HG03097 (cell line): ENCODE data around the gene RGSL1.
"Not testable (repeated sequence)": the region's sequence is repeated elsewhere in the genome, so short reads cannot be mapped to it uniquely, and the experiment has no call there.

ENCODE experiments used
- ATAC-seq: cut with Tn5 transposase; IDR thresholded peaks from one replicate; pipeline ENCODE4 v1.9.1; 2021; ENCODE audit not compliant: unreplicated experiment, low FRiP score

The RGSL1 gene

DNA sequence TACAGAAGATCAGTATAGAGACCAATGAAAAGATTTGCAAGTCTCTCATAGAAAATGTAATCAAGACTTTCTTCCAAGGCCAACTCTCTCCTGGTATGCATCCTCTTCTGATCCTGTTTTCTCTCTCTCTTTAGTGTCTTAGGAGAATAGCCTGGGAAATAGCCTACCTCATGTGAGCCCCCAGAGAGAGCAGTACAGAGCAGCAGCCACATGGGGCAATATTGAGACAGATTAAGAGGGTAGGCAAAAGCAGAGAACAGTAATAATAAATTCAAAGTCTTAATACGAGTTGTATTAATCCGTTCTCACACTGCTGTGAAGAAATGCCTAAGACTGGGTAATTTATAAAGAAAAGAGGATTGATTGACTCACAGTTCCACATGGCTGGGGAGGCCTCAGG lies 77.7 kb downstream of the RGSL1 start:
- no peak for ATAC-seq

DNA sequence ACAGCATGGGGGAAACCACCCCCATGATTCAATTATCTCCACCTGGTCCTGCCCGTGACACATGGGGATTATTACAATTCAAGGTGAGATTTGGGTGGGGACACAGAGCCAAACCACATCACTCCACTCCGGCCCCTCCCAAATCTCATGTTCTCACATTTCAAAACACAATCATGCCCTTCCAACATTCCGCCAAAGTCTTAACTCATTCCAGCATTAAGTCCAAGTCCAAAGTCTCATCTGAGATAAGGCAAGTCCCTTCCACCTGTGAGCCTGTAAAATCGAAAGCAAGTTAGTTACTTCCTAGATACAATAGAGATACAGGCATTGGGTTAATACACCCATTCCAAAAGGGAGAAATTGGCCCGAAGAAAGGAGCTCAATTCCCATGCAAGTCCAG lies 78.3 kb downstream of the RGSL1 start:
- not testable (repeated sequence) for ATAC-seq

DNA sequence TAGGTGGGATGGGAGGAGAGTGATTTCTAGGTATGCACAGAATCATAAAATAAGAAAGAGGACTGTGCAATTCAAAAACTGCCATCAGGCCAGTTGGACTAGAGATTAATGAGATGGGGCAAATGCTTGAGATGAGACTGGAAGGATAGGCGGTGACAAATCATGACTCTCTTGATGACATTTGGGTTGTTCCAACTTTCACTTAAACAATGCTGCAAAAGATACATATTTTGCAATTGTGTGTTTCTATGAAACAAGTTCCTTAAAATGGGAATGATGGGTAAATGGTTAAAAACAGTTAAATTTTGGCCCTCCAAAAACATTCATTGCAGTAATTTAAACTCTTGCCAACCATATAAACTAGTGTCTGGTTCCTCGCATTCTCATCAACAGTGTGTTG lies 84.0 kb downstream of the RGSL1 start:
- no peak for ATAC-seq

DNA sequence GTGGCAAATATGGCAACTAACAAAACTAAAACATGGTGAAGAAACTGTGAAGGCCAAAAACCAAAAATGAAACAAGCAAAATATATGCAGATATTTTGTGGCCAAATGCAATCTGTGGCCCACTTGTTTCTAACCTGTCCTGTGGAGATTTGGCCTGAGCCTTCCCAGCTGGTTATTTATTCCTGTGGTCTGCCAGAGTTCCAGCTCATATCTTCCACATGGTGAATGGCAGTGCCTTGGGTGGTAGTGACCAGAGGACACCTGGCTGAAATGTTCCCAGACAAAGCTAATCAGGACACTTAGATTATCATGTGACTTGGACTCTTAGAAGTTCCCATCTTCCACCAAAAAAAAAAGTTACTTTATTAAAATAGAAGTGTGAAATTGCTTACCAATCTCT lies 99.4 kb downstream of the RGSL1 start:
- ATAC-seq: no peak

DNA sequence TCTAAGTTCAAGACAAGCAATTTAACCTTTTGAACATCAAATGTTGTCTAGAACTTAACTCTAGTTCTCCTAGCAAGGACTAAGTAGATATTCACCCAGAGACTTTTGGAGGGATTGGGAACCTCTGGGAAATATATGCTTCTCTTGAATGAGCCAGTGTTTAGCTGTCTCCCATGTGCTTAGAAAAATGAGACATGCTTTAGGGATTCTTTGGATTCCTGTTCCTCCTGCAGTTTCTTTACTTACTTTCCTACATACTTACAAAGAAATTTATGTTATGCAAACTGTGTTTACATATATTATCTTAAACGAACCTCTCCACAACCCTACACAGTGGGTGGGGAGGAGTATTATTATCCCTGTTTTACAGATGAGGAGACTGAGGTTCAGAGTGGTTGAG lies 99.9 kb downstream of the RGSL1 start:
- ATAC-seq: no peak

DNA sequence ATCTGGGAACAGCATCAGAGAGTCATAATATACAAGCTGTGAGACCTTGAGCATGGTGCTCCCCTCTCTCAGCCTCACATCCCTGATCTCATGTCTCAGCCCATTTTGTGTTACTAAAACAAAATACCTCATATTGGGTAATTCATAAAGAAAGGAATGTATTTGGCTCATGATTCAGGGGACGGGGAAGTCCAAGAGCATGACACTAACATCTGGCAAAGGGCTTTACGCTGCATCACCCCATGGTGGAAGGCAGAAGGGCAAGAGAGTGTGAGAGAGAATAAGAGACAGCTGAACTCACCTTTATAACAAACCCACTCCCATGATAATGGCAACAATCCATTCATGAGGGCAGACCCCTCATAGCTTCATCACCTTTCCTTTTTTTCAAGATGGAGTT lies 102.6 kb downstream of the RGSL1 start:
- ATAC-seq: no peak

DNA sequence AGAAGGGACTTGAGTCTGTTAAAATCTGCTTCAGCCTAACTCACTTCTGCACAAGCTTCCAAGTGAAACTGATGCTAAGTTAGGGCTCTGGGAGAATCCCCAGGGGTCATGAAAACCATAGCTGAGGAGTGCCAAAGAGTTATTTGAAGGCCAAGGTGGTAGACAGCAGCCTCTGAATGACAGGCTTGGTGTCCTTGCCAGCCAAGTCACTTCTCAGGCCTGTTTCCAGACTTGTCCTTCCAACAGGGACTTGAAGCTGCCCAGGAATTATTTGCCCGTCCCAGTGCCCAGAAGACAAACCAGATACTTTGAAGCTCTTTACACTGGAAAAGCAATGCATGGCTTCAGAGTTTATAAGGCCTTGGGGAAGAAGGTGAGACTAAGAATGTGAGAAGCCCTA lies 105.5 kb downstream of the RGSL1 start:
- no peak for ATAC-seq

DNA sequence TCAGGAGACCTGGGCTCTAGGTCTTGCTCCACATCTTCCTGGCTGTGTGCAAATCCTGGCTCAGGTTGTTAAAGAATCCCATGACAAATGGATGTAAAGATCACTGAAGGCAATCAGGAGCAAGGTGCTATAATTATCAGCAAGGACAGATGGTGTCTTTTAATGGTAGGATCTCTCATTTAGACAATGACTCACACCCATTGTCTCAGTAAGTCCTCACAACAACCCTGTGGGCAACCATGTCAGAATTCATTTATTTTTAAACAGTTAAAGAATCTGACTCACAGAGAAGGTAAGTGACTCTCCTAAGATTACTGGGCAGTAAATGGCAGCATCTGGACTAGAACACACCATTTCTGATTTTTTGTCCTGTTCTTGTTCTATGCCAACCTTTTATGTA lies 106.3 kb downstream of the RGSL1 start:
- no peak for ATAC-seq

DNA sequence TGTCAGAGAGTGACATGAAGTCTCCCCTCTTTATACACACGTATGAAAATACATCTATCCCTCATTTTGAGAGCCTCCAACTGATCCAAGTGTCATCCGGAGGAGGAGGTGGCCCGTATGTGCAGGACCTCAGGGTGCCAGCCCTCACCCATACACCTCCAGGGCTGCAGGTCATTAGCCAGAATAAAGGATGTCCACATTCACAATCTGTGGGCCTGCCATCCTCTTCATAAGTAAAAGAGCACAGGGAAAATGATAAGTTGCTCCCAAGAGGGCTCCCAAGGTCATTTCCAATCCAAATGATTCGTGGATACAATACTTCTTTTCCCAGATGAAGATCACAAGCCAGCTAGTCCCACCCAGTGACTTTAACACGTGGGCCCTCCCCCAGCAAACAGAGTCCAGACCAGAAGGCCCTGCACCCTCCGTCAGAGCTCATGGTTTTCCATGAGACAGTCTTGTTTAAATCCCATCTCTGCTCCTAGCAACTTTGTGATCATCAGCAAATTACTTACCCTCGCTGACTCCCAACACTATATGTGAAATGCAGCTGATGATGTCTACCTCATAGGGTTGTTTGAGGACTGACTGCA lies 110.5 kb downstream of the RGSL1 start:
- no peak for ATAC-seq

DNA sequence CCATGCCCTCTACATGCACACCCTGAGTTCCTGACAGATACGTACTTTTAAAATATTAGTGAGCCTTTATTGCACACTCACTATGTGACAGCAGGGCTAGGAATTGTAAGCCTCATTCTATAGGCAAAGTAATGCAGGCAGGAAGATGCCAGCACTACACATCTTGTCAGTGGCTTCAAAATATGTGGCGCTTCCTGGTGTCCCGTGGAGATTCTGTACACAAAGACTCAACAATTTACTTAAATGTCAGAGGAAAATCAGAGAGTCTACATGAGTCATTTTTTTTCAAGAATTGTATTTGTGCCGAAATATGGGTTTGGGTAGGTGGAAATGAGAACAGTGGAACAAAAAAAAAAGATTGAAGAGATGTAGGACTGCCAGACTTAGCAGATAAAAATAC lies 111.5 kb downstream of the RGSL1 start:
- ATAC-seq: no peak

DNA sequence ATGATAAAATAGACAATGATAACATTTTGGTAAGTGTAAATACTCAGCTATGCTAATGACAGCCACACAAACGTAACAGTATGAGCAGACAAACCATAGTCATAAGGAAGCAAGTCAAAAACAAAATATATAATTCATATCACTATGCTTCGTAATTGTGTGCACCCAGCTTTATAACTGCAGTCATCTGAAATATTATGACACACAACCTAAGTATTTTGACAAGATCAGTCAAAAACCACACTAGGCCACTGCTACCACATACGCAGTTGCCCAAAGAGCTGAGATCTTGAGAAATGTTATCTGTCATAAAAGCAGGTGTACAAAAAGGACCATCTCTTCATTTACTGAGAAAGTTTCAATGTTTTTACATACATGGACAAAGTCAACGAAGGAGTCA lies 113.1 kb downstream of the RGSL1 start:
- ATAC-seq: no peak

DNA sequence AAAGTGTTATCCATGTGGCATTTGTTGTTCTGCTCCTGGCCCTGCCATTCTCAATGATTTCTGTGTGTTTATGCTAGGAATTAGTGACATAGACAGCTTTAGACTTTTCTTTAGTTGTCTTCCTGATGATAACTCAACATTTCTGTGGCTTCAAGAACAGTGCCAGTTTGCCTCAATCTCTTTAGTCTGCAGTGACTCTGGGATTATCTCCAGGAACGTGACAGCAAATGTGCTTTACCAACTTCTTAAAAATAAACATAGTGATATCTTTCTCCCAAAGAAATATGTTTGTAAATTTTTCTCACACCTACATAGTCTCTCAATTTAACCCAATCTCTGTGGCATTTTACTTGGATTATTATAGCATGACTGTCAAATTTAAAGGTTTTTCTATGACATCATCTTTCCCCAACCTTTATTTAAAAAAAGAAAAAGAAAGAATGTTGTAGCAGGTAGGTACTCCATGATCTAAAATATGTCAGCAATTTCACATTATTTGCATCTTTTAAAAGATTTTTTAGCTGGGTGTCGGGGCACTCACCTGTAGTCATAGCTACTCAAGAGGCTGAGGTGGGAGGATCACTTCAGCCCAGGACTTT lies 114.6 kb downstream of the RGSL1 start:
- no peak for ATAC-seq

DNA sequence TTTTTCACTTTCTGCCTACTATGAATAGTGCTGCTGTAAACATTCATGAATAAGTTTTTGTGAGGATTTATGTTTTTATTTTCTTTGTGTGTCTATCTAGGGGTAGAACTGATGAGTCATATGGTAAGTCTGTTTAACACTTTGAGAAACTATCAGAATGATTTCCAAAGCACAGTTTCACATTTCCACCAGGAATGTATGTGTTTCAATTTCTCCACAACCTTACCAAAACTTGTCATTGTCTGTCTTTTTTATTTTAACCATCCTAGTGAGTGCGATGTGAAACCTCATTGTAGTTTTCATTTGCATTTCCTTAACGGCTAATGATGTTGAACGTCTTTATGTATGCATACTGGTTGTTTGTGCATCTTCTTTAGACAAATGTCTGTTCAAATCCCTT lies 115.6 kb downstream of the RGSL1 start:
- no peak for ATAC-seq

DNA sequence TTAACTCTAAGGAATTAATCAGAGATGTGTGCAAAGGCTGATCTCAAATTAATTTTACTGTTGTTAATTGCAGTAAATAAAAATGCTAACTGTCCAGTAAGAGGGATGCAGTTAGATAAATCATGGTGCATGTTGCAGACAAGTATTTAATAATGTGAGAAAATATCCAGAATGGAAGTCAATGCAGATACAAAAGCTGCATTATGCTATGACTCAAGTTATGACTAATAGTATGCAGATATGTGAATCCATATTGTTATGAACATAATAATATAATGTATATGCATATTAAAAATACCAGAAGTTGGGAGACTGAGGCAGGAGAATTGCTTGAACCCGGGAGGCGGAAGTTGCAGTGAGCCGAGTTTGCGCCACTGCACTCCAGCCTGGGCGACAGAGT lies 117.7 kb downstream of the RGSL1 start:
- no peak for ATAC-seq

DNA sequence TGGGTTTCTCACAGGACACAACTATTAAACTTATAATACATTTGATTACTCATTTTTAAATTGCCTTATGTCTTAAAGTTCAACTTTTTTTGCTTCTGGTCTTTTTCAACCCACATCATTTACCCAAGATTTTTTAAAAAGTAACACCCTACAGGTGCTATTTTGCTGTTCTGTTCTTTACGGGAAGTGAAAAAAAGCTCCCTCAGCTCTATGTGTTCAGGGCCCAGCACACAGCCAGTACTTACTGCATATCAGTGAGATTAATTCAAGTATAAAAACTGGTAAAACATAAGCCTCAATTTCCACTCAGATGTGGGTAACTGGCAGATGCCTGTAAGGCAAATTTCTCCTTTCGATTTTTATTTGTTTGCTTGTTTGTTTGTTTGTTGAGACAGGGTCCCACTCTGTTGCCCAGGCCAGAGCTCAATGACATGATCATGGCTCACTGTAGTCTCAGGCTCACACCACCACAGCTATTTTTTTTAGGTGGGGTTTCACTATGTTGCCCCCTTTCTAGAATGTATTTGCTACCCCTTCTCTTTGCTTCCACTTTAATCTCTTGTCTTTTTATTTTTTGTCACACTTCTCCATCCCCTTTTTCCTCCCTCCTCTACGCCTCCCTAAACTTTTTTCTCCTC lies 118.8 kb downstream of the RGSL1 start:
- ATAC-seq: no peak

DNA sequence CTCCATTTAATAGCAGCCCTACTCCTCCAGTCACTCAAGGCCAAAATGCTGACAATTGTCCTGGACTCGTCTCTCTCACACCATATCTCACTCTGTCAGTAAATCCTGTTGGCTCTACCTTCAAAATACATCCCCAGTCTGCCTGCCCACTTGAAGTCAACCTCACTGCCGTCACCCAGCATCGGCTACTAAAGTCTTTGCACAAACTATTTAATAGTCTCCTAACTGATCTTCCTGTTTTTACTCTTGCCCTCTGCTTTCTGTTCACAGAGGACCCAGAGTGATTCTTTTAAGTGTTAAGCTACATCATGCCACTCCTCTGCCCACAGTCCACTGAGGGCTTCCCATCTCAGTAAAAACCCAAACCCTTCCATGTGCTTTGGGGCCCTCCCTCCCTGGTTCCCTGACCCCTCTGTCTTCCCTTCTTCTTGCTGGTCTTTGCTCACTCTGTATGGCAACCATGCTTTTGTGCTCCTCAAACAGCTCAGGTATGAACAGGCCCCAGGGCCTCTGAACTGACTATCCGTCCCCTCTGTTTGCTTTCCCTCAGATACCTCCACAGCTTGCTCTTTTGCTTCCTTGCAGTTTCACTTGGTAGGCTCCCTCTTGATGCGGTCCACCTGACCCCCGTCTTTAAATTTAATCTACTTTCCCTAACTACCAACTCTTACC lies 120.1 kb downstream of the RGSL1 start:
- no peak for ATAC-seq

DNA sequence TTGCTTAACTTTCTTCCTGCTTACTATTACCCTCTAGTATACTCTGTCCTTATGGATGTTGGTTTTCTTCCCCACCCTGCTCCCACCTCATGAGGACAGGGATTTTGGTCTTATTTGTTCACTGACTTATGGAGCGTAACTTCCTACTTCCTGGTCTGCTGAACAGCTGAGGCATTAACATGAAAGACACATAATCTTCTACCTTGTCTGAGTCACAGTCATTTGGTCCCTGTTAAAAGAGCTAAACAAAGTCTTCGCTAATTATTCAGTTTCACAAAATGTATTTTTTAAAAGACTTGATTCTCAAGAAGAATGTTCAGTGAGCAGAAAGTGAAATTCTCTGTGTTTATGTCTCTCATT lies 120.6 kb downstream of the RGSL1 start:
- ATAC-seq: no peak

DNA sequence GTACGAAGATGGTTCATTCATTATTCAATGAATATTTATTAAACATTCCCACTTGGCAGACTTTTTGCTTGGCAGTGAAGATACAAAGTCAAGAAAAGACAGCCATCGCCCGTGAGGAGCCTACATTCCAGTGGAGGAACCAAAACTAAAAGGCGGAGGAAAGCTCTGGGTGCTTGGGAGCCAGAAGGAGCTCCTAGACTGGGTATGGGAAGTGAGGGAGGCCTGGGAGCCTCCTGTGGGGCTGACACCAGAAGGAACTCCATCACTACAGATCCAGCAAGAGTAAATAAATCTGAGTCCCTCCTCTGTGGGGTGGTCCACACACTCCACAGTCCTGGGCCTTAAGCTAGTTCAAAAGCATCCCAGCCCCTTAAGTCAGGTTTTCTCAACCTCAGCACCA lies 124.2 kb downstream of the RGSL1 start:
- no peak for ATAC-seq

DNA sequence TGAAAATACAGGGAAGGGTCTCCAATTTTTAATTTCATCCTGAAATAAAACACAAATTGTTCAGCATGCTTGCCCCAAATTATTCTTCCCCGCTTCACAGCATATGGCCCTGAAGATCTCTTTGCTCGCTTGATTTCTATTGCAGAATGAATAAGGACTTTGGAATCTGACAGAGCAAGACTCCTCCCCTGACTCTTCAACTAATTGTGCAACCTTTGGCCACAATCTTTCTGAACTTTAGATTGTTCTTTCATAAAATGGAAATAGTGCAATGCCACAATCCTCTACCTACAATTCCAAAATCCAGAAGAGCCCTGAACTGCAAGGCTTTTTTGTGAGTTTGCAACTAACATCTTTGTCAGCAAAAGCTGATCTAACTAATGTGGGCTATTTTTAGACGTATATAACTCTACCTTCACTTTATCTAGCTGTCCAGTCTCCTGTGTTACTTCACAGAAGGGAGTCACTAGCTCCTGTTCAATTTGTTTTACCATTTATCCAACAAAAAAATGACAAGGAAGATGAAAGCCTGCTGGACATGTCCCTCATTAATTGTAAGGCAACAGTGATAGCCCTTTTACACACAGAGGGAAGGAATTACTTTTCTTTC lies 125.7 kb downstream of the RGSL1 start:
- no peak for ATAC-seq

DNA sequence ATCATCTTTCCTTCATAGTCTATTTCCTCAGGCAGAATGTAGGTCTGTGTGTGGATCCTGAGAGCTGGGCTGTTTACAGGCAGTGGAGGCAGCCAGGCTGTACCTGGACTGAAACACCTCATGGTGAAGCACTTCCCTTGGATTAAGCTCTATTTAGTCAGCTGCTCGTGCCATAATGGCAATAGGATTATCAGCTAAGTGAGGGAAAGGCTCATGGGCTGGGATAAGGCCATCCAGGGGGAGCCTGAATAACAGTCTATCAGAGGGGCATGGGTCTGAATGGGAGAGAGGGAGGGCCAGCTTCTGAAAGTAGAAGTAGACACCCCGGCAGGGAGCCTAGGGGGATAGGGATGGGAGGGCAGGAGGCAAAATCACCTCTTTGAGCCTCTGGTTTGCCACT lies 130.8 kb downstream of the RGSL1 start:
- ATAC-seq: no peak

DNA sequence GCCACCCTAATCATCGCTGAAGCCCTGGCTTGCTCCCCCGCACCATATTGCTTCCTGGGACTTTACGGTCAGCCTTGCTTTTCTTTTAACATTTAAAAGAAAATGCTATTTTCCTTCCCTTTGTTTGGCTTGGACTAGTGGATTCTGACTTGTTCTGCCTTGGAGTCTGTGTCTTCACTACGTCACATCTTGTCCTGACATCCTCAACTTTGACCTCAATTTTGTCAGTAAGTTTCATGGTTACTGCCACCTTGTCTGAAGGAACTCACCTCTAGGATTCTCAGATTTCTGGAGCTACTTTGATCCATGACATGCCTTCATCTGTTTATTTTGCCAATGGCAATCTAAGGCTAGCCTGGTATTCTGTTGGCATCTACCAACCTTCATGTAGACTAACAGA lies 134.8 kb downstream of the RGSL1 start:
- ATAC-seq: no peak

DNA sequence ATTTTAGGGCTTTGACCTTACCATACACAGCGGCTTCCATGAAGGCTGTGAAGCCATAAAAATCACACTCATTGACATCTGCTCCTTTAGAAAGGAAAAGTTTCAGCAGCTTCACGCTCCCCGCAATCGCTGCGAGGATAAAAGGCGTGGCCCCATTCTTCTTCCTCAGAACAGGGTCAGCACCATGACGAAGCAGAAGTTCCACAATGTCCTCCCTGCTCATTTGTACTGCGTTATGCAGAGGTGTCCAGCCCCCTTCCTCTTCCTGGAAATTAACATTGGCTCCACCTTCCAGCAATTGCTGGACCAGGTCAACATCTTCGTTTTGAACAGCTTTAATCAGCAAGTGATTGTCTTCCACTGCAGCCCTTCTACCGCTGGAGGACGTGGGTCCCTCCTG lies 136.4 kb downstream of the RGSL1 start:
- ATAC-seq: no peak
